Peyer's patch (tissue), 4 donors: ENCODE results near the gene CFAP20DC.

Experiments used
- CTCF ChIP-seq, 6 experiments: fragments of 450-650 bp in 4 of 6; fragments of 200-600 bp in 2 of 6; sonication (generic) in 1 of 6; IDR thresholded peaks; one replicate each; pipeline ENCODE4 v1.5.1; 2017 to 2019; ENCODE audit warnings: antibody characterized with exemption in 6 of 6, mild to moderate bottlenecking in 3 of 6, moderate library complexity in 1 of 6
- POLR2A ChIP-seq, 2 donors: fragments of 450-650 bp; IDR thresholded peaks; one replicate each; pipeline ENCODE4 v1.5.1; 2017; ENCODE audit warnings: antibody characterized with exemption in 2 of 2, mild to moderate bottlenecking in 2 of 2, moderate library complexity in 2 of 2

GRCh38 chr3:58704745-58705144 is 345.1 kb downstream of the CFAP20DC start:
- TF ChIP-seq CTCF (IDR thresholded peaks at IDR 0.05) (no peak), POLR2A (IDR thresholded peaks at IDR 0.05) (no peak)
